Endothelial cell of umbilical vein (primary cell): Measurements from ENCODE around the gene CRYGN. TPM values are rescaled to one million over a fixed set of nuclear protein-coding genes. Genes with fewer than 3 reads are reported as not detected.

Experiments
- BruUV-seq: library from RNA; stranded (reverse); fragments of 400-500 nt; replicated peaks from 2 replicates; lab custom pipeline; 2021; lab: Mats Ljungman, UMichigan
- CTCF ChIA-PET: fragments of 300-600, 350-600 bp; sonication (Branson Sonifier 250); formaldehyde crosslinking; loops from one replicate; lab custom pipeline; 2021; ENCODE audit warnings: antibody characterized with exemption, inconsistent platforms; lab: Charles Lee
- POLR2A ChIA-PET: fragments of 300-600, 350-600 bp; sonication (Branson Sonifier 250); formaldehyde crosslinking; loops from one replicate; lab custom pipeline; 2021; ENCODE audit warnings: antibody characterized with exemption, inconsistent platforms; lab: Charles Lee
- DNase-seq: peaks from one replicate; pipeline ENCODE4 v3.0.0-alpha.2; 2011; ENCODE audit warnings: low read depth, low spot score
- FAIRE-seq: peaks from 2 replicates; lab custom pipeline; 2011; peaks lifted over from hg19 to GRCh38; lab: Jason Lieb, UNC
- H2AFZ ChIP-seq: 2 replicates; pipeline ENCODE4 v1.6.0; 2012; ENCODE audit warnings: low read depth, low read length, control low read depth, inconsistent platforms
- H3K27ac ChIP-seq: 2 replicates; pipeline ENCODE4 v1.5.1; 2011; ENCODE audit warnings: low read depth, mild to moderate bottlenecking, control low read depth, low read length, moderate library complexity; ENCODE audit not compliant: insufficient read depth
- H3K27me3 ChIP-seq, 2 experiments: 2 replicates each; pipeline versions ENCODE4 v1.6.0 to v1.6.1; 2011; ENCODE audit warnings: low read length in 2 of 2, mixed read lengths in 1 of 2; ENCODE audit not compliant: control insufficient read depth in 2 of 2, insufficient read depth in 2 of 2
- H3K36me3 ChIP-seq, 2 experiments: 2 replicates in 1 of 2; 3 replicates in 1 of 2; pipeline ENCODE4 v1.5.1; 2011; ENCODE audit warnings: low read length in 2 of 2, mild to moderate bottlenecking in 1 of 2, moderate library complexity in 1 of 2; ENCODE audit not compliant: control insufficient read depth in 2 of 2, insufficient read depth in 2 of 2; ENCODE audit errors: extremely low read depth in 1 of 2
- H3K4me1 ChIP-seq: 3 replicates; pipeline ENCODE4 v1.5.1; 2011; ENCODE audit warnings: mild to moderate bottlenecking, low read length; ENCODE audit not compliant: control insufficient read depth, insufficient read depth; ENCODE audit errors: extremely low read depth
- H3K4me2 ChIP-seq: 2 replicates; pipeline ENCODE4 v1.6.1; 2011; ENCODE audit warnings: low read length, control low read depth, mixed read lengths; ENCODE audit not compliant: insufficient read depth
- H3K4me3 ChIP-seq, 3 experiments: fragments of 200-600 bp in 1 of 3; sonication (generic), shearing (Covaris generic) in 1 of 3; replicated peaks in 1 of 3; 2 replicates each; pipeline ENCODE4 v1.5.1; 2011 to 2016; ENCODE audit warnings: control low read depth in 3 of 3, low read length in 3 of 3, mild to moderate bottlenecking in 2 of 3, inconsistent platforms in 1 of 3, low read depth in 1 of 3, moderate library complexity in 1 of 3; ENCODE audit not compliant: insufficient read depth in 1 of 3
- H3K79me2 ChIP-seq: 2 replicates; pipeline ENCODE4 v1.6.0; 2012; ENCODE audit warnings: low read length, inconsistent platforms; ENCODE audit not compliant: control insufficient read depth, insufficient read depth
- H3K9ac ChIP-seq: replicated peaks from 2 replicates; pipeline ENCODE3; 2011; ENCODE audit warnings: low read length, control low read depth; ENCODE audit not compliant: insufficient read depth; ENCODE audit errors: extremely low read depth
- H3K9me1 ChIP-seq: replicated peaks from 3 replicates; pipeline ENCODE4 v1.6.0; 2011; ENCODE audit warnings: mild to moderate bottlenecking, low read length; ENCODE audit not compliant: control insufficient read depth, insufficient read depth; ENCODE audit errors: extremely low read depth
- H3K9me3 ChIP-seq: replicated peaks from 2 replicates; pipeline ENCODE4 v1.5.1; 2012; ENCODE audit warnings: low read length, inconsistent platforms; ENCODE audit not compliant: control insufficient read depth, insufficient read depth
- H4K20me1 ChIP-seq: replicated peaks from 2 replicates; pipeline ENCODE3; 2011; ENCODE audit warnings: mild to moderate bottlenecking, low read length; ENCODE audit not compliant: control insufficient read depth, insufficient read depth; ENCODE audit errors: extremely low read depth
- CTCF ChIP-seq, 2 donors: IDR thresholded peaks; 1 replicate in 1 of 2; 2 replicates in 1 of 2; pipeline ENCODE4 v1.5.1; 2011; ENCODE audit warnings: low read length in 2 of 2, mild to moderate bottlenecking in 2 of 2, moderate library complexity in 2 of 2, control low read depth in 1 of 2, inconsistent platforms in 1 of 2, low read depth in 1 of 2; ENCODE audit not compliant: insufficient read depth in 1 of 2; ENCODE audit errors: extremely low read depth in 1 of 2
- EZH2 ChIP-seq: IDR thresholded peaks from 2 replicates; pipeline ENCODE4 v1.6.1; 2012; ENCODE audit warnings: borderline replicate concordance, low read depth, mild to moderate bottlenecking, moderate library complexity, low read length, inconsistent platforms; ENCODE audit not compliant: severe bottlenecking
- FOS ChIP-seq: IDR thresholded peaks from 2 replicates; pipeline ENCODE4 v1.6.1; 2011; ENCODE audit warnings: mild to moderate bottlenecking, low read length, moderate library complexity, borderline replicate concordance; ENCODE audit not compliant: insufficient read depth
- GATA2 ChIP-seq: IDR thresholded peaks from 2 replicates; pipeline ENCODE4 v1.7.0; 2011; ENCODE audit warnings: low read depth, mild to moderate bottlenecking, moderate library complexity, mixed read lengths, low read length; ENCODE audit not compliant: insufficient read length, insufficient read depth
- JUN ChIP-seq: IDR thresholded peaks from 2 replicates; pipeline ENCODE4 v1.6.1; 2011; ENCODE audit warnings: borderline replicate concordance, low read depth; ENCODE audit not compliant: insufficient read length, insufficient read depth
- MYC ChIP-seq: IDR thresholded peaks from one replicate; pipeline ENCODE4 v1.6.1; 2011; ENCODE audit warnings: mild to moderate bottlenecking, low read depth, low read length
- POLR2A ChIP-seq: IDR thresholded peaks from 2 replicates; pipeline ENCODE4 v1.6.1; 2012; ENCODE audit warnings: low read depth, mild to moderate bottlenecking, control low read depth, low read length
- POLR2AphosphoS5 ChIP-seq: IDR thresholded peaks from 2 replicates; pipeline ENCODE4 v1.6.1; 2012; ENCODE audit warnings: low read depth, mild to moderate bottlenecking, control low read depth, low read length, moderate library complexity; ENCODE audit not compliant: insufficient read depth
- dilution Hi-C: fragments of 300-500 bp; cut with MboI; formaldehyde crosslinking; loops from one replicate; pipeline ENCODE4 v1.15.0; 2019; ENCODE audit warnings: low sequenced_read_pairs; ENCODE audit not compliant: extremely low pct_ligation_motif_present
- intact Hi-C: fragments of 100-400 bp; cut with micrococcal nuclease; formaldehyde crosslinking; loops from one replicate; pipeline ENCODE4 v1.10.0; 2022
- polyA plus RNA-seq, 4 experiments: library from polyadenylated mRNA; depleted of rRNA in 3 of 4; stranded (reverse) in 3 of 4; unstranded in 1 of 4; fragments of >200 nt; gene quantifications; 2 replicates each; pipeline versions ENCODE4 v1.2.1 to v1.2.3, GENCODE V29; 2011 to 2012; ENCODE audit warnings: missing spikeins in 1 of 4
- total RNA-seq: library from RNA; stranded (reverse); gene quantifications from 2 replicates; pipeline ENCODE4 v1.2.3, GENCODE V29; 2021
- TF ChIP-seq, protein P1 (sequence below): IDR thresholded peaks from 2 replicates; pipeline ENCODE4 v1.6.1; 2011; ENCODE audit not compliant: insufficient read depth, insufficient read length

The CRYGN gene
- total and polyA plus RNA-seq, 2 donors (not counting 3 experiments of a cell fraction or from before 2014, with no cell fraction given), result not detected

DNA sequence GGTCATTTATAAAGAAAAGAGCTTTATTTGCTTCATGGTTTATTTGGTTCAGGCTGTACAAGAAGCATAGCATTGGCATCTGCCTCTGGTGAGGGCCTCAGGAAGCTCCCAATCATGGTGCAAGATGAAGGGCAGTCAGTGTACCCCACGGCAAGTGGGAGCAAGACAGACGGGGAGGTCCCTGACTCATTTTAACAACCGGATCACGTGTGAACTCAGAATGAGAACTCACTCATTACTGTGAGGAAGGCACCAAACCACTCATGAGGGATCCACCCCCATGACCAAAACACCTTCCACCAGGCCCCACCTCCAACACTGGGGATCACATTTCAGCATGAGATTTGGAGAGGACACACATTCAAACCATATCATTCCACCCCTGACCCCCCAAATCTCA lies 15.7 kb upstream of the CRYGN start:
- H2AFZ ChIP-seq, result no peak overlapping the region
- no peaks in the 10 kb centered on the region for H4K20me1 ChIP-seq
- CTCF ChIA-PET, result interaction anchor here (2.8 kb wide), 1 partner anchor 7 kb away, joined by 10 read pairs; no protein-coding TSS in a partner anchor
- FAIRE-seq (no peak), DNase-seq (no peak)
- H3K4me2 ChIP-seq, result no peak overlapping the region
- H3K9ac ChIP-seq, result no peak overlapping the region
- H3K79me2 ChIP-seq, result no peaks in the 10 kb centered on the region
- intact Hi-C loops, result no loop called here
- H3K4me1 ChIP-seq, result peaks cover 15% of the 10 kb centered on the region
- POLR2A ChIA-PET, result no interaction called here
- no peaks in the 10 kb centered on the region for H3K36me3 ChIP-seq
- no TSS peak for BruUV-seq
- dilution Hi-C loops, result no loop called here
- no peak overlapping the region for H3K27ac ChIP-seq
- no peak for TF ChIP-seq POLR2A
- no peak for TF ChIP-seq EZH2
- no peak for TF ChIP-seq GATA2
- TF ChIP-seq, protein P1, sequence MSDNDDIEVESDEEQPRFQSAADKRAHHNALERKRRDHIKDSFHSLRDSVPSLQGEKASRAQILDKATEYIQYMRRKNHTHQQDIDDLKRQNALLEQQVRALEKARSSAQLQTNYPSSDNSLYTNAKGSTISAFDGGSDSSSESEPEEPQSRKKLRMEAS, result no peak
- TF ChIP-seq JUN, result no peak
- H3K9me1 ChIP-seq, result no peaks in the 10 kb centered on the region
- no peaks in the 10 kb centered on the region for H3K9me3 ChIP-seq
- H3K27me3 ChIP-seq, result no peaks in the 10 kb centered on the region
- no peak overlapping the region for H3K4me3 ChIP-seq

DNA sequence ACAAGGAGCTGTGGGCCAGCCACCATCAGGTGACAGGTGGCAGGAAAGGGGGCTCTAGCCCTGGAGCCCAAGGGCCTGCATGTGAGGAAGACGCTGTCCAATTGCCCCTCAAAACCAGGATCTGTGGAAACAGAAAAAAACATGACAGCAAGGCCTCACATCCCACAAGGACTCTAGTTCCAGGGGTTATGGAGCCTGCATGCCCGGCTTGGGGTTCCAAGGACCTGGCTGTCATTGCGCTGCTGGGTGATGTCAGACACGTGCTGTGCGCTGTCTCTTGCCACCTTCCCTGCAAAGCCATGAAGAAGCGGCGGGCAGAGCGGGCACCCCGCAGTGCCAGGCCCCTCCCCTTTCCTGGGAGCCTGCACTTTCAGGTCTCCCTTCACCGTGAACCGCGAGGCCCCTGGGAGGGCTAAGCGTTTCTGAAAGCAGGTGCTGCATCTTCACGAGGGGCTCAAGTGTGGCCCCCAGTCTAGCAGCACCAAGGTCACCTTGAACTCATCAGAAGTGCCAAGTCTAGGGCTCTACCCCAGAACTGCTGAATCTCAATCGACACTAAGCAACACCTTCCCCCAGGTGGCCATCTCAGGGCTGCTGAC lies 15.1 kb upstream of the CRYGN start:
- no peaks in the 10 kb centered on the region for H3K9me3 ChIP-seq
- no peak overlapping the region for H3K4me2 ChIP-seq
- no peaks in the 10 kb centered on the region for H3K79me2 ChIP-seq
- dilution Hi-C loops, result no loop called here
- no peak overlapping the region for H3K9ac ChIP-seq
- H3K27ac ChIP-seq, result no peak overlapping the region
- H3K27me3 ChIP-seq, result no peaks in the 10 kb centered on the region
- no peaks in the 10 kb centered on the region for H3K36me3 ChIP-seq
- intact Hi-C loops, result no loop called here
- no peak for TF ChIP-seq GATA2
- TF ChIP-seq, protein P1, result no peak
- TF ChIP-seq JUN, result no peak
- TF ChIP-seq MYC, result no peak
- TF ChIP-seq EZH2, result no peak
- no peak for TF ChIP-seq POLR2A
- TF ChIP-seq CTCF (IDR thresholded peaks at IDR 0.05; ENCODE audit: extremely low read depth in 1 of 2, insufficient read depth in 1 of 2, low read depth in 1 of 2, low read length in 2 of 2), result no peak
- TF ChIP-seq FOS, result no peak
- no peak for TF ChIP-seq POLR2AphosphoS5
- no peaks in the 10 kb centered on the region for H3K9me1 ChIP-seq
- ChIA-PET POLR2A (no interaction called here), CTCF (no interaction called here)
- no peak for FAIRE-seq
- no peak for DNase-seq
- H4K20me1 ChIP-seq, result no peaks in the 10 kb centered on the region
- BruUV-seq, result no TSS peak
- H3K4me3 ChIP-seq, result no peak overlapping the region
- no peak overlapping the region for H2AFZ ChIP-seq
- H3K4me1 ChIP-seq, result peaks cover 9% of the 10 kb centered on the region
